ENCODE data around the gene EDEM3. TPM values are rescaled to one million over a fixed set of nuclear protein-coding genes. Genes with fewer than 3 reads are reported as not detected.

Gene EDEM3
- total RNA-seq, 1 donor from 2014 or later = 16.2 TPM

- ATAC-seq (ENCODE audit: low read depth) (no peak), DNase-seq (no peak)
- ChIA-PET CTCF (no interaction called here), POLR2A (no interaction called here)
- Mint-ChIP-seq H3K4me1 (no peaks in the 10 kb centered on the region), H3K4me3 (no peak overlapping the region), H3K9me3 (no peaks in the 10 kb centered on the region), H3K36me3 (ENCODE audit: low read depth) (no peaks in the 10 kb centered on the region), H3K27me3 (peaks cover 2% of the 10 kb centered on the region), H3K27ac (no peak overlapping the region)
- intact Hi-C loops (cut with micrococcal nuclease) = no loop called here
- TF ChIP-seq, protein P1, sequence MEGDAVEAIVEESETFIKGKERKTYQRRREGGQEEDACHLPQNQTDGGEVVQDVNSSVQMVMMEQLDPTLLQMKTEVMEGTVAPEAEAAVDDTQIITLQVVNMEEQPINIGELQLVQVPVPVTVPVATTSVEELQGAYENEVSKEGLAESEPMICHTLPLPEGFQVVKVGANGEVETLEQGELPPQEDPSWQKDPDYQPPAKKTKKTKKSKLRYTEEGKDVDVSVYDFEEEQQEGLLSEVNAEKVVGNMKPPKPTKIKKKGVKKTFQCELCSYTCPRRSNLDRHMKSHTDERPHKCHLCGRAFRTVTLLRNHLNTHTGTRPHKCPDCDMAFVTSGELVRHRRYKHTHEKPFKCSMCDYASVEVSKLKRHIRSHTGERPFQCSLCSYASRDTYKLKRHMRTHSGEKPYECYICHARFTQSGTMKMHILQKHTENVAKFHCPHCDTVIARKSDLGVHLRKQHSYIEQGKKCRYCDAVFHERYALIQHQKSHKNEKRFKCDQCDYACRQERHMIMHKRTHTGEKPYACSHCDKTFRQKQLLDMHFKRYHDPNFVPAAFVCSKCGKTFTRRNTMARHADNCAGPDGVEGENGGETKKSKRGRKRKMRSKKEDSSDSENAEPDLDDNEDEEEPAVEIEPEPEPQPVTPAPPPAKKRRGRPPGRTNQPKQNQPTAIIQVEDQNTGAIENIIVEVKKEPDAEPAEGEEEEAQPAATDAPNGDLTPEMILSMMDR (IDR thresholded peaks at IDR 0.05) = no peak
Observed at GRCh38 chr1:184656221-184656620, 98.4 kb downstream of the EDEM3 start.

DNA sequence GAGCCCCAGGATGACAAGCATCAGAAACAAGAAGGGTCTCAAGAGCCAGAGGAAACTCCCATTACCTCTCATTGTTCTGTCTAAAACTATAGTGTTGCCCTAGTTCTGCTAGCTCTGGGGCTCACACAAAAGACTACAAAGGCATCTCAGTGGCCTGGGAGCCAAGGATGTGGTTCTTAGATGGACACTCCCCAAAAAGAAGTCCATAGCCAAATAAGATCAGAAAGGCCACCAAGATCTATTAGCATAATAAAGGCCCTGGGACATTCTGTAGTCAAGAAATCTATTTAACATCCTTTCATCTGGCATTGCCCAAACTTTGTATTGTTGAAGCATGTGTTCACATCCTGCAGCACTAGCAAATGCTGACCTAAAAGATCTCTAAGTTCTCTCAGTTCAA is 99.5 kb downstream of the EDEM3 start:
- TF ChIP-seq, protein P1 (IDR thresholded peaks at IDR 0.05) = no peak
- DNase-seq (no peak), ATAC-seq (ENCODE audit: low read depth) (no peak)
- intact Hi-C loops (cut with micrococcal nuclease) = no loop called here
- no peaks in the 10 kb centered on the region for H3K36me3 Mint-ChIP-seq (ENCODE audit: low read depth)
- POLR2A ChIA-PET = no interaction called here
- H3K27me3 Mint-ChIP-seq = peaks cover 2% of the 10 kb centered on the region
- no peak overlapping the region for H3K27ac Mint-ChIP-seq
- H3K4me1 Mint-ChIP-seq = no peaks in the 10 kb centered on the region
- no peak overlapping the region for H3K4me3 Mint-ChIP-seq
- CTCF ChIA-PET = no interaction called here
- no peaks in the 10 kb centered on the region for H3K9me3 Mint-ChIP-seq

DNA sequence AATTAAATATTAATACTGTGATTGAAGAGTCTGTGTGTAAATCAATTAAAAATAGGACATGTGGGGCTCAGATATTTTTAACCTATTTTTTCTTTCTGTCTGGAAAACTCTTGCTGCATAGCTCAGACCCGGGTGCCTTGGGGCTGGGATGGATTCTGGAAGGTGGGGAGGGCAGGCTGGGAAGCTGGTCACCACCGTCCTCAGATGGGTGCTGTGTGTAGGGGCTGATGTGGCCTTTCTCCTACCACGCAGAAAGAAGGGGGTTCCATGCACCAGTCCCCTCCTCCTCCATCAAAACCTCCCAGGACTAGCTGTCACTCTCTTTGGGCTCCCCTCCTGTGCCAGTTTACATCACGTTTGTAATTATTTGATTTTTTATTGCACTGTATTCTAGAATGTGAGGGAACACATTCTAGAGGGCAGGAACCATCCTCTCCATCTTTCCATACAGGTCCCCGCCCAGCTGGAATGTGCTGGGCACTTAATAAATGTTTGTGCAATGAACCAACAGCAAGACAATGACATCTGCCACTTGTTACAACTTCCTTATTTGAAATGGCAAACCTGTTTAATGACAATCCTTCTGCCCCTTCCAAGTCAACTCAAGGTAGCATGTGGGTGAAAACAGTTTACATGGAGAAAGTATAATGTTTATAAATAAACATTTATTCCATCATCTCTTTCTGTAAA is 104.3 kb downstream of the EDEM3 start:
- Mint-ChIP-seq H3K36me3 (ENCODE audit: low read depth) (no peaks in the 10 kb centered on the region), H3K27ac (no peak overlapping the region), H3K27me3 (peaks cover 2% of the 10 kb centered on the region), H3K9me3 (peaks cover 2% of the 10 kb centered on the region), H3K4me3 (no peak overlapping the region), H3K4me1 (no peaks in the 10 kb centered on the region)
- TF ChIP-seq, protein P1 (IDR thresholded peaks at IDR 0.05) = no peak
- ATAC-seq (ENCODE audit: low read depth) (no peak), DNase-seq (no peak)
- ChIA-PET CTCF (no interaction called here), POLR2A (no interaction called here)
- intact Hi-C loops (cut with micrococcal nuclease) = no loop called here

- no peak for ATAC-seq (ENCODE audit: low read depth)
- TF ChIP-seq, protein P1 (IDR thresholded peaks at IDR 0.05) = no peak
- H3K27ac Mint-ChIP-seq = no peak overlapping the region
- POLR2A ChIA-PET = no interaction called here
- CTCF ChIA-PET = no interaction called here
- H3K27me3 Mint-ChIP-seq = peaks cover 3% of the 10 kb centered on the region
- no peaks in the 10 kb centered on the region for H3K36me3 Mint-ChIP-seq (ENCODE audit: low read depth)
- H3K4me3 Mint-ChIP-seq = no peak overlapping the region
- intact Hi-C loops (cut with micrococcal nuclease) = no loop called here
- no peak for DNase-seq
- peaks cover 2% of the 10 kb centered on the region for H3K9me3 Mint-ChIP-seq
- H3K4me1 Mint-ChIP-seq = no peaks in the 10 kb centered on the region
Observed at GRCh38 chr1:184649451-184649888, 105.2 kb downstream of the EDEM3 start.

GRCh38 chr1:184648856-184649201 is 105.8 kb downstream of the EDEM3 start:
- TF ChIP-seq, protein P1 (IDR thresholded peaks at IDR 0.05) = no peak
- intact Hi-C loops (cut with micrococcal nuclease) = no loop called here
- no peak for DNase-seq
- H3K27ac Mint-ChIP-seq = no peak overlapping the region
- H3K4me3 Mint-ChIP-seq = no peak overlapping the region
- ChIA-PET POLR2A (no interaction called here), CTCF (no interaction called here)
- peaks cover 5% of the 10 kb centered on the region for H3K27me3 Mint-ChIP-seq
- ATAC-seq (ENCODE audit: low read depth) = no peak
- H3K4me1 Mint-ChIP-seq = no peaks in the 10 kb centered on the region
- peaks cover 2% of the 10 kb centered on the region for H3K9me3 Mint-ChIP-seq
- no peaks in the 10 kb centered on the region for H3K36me3 Mint-ChIP-seq (ENCODE audit: low read depth)

All from activated B cell treated with CpG ODN at 0.5 μM for 24 hours (primary cell).